Esophagus squamous epithelium (tissue), 4 donors: Measurements from ENCODE around the gene DICER1.

ENCODE experiments used
- CTCF ChIP-seq, 6 experiments: fragments of 450-650 bp in 4 of 6; fragments of 200-600 bp in 2 of 6; sonication (generic) in 2 of 6; IDR thresholded peaks; one replicate each; pipeline ENCODE4 v1.5.1; 2016 to 2019; ENCODE audit warnings: antibody characterized with exemption in 6 of 6, mild to moderate bottlenecking in 4 of 6, moderate library complexity in 4 of 6
- POLR2A ChIP-seq, 4 donors: fragments of 450-650 bp; IDR thresholded peaks; one replicate each; pipeline ENCODE4 v1.6.1; 2017; ENCODE audit warnings: antibody characterized with exemption in 4 of 4, mild to moderate bottlenecking in 4 of 4, moderate library complexity in 3 of 4

DNA sequence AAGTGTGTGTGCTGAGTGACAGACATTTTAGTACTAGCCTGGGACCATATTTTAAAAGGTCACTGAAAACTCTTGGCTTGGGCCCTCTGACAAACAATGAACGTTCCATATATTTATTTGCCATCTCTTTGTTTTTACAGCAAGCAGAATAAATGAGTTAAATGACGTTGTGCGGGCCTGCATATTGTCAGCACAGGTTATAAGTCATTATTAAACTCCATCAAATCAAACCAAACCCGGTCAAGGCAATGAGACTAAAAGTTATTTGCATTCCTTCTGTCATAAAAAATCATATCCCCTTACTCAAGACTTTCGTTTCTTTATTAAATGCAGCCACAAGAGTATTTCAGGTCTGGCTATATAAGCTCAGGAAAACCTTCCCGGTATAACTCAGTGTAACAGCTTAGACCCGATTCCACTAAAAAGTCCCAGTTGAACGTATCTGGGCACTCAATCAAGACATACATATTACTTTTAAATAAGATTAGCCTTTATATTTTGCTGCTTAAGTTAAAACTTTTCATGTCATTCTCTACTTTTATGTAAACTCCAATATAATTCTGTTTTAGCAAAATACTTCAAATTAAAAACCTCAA lies 84.9 kb downstream of the DICER1 start:
- TF ChIP-seq CTCF (IDR thresholded peaks at IDR 0.05) (no peak), POLR2A (IDR thresholded peaks at IDR 0.05) (no peak)
